Kidney epithelial cell (primary cell): Measurements from ENCODE around the gene RAPGEF1. TPM values are rescaled to one million over a fixed set of nuclear protein-coding genes. Genes with fewer than 3 reads are reported as not detected.

Experiments used
- DNase-seq: peaks from one replicate; pipeline ENCODE4 v3.0.0-alpha.2; 2010; ENCODE audit warnings: low read depth
- H3K27me3 ChIP-seq: 2 replicates; pipeline ENCODE4 v1.6.0; 2011; ENCODE audit warnings: low read length; ENCODE audit not compliant: control insufficient read depth, insufficient read depth
- H3K36me3 ChIP-seq: 2 replicates; pipeline ENCODE4 v1.5.1; 2011; ENCODE audit warnings: low read length; ENCODE audit not compliant: control insufficient read depth, insufficient read depth
- H3K4me3 ChIP-seq: 2 replicates; pipeline ENCODE4 v1.5.1; 2011; ENCODE audit warnings: low read depth, mild to moderate bottlenecking, control low read depth, low read length
- total RNA-seq: library from RNA; depleted of rRNA; stranded (reverse); fragments of >200 nt; gene quantifications from 2 replicates; pipeline ENCODE4 v1.2.3, GENCODE V29; 2015
- TF ChIP-seq, protein P1 (sequence below): IDR thresholded peaks from 2 replicates; pipeline ENCODE4 v1.5.1; 2011; ENCODE audit warnings: mild to moderate bottlenecking, moderate library complexity, low read length, control low read depth, inconsistent platforms; ENCODE audit not compliant: insufficient read depth, poor library complexity, severe bottlenecking

The RAPGEF1 gene
- total RNA-seq, 1 donor from 2014 or later, result 43.5 TPM

DNA sequence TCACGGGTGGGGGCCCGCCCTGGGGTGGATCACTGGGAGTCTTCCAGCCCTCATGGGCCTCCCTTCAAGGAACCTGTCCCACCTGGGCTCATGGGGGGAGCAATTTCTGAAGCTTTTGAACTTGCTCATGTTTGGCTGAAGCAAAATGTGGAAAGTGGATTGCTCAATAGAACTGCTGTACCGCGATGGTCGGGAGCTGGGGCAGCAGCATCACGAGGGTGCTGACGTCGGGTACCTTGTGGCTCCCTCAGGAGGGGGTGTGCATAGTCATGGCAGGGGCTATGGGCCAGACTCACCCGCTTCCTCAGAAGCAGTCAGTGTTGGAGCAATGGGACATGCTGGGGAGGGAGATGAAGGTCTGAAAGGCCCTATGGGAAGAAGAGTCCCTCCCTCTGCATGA lies 136.7 kb downstream of the RAPGEF1 start:
- no peaks in the 10 kb centered on the region for H3K27me3 ChIP-seq
- TF ChIP-seq, protein P1, sequence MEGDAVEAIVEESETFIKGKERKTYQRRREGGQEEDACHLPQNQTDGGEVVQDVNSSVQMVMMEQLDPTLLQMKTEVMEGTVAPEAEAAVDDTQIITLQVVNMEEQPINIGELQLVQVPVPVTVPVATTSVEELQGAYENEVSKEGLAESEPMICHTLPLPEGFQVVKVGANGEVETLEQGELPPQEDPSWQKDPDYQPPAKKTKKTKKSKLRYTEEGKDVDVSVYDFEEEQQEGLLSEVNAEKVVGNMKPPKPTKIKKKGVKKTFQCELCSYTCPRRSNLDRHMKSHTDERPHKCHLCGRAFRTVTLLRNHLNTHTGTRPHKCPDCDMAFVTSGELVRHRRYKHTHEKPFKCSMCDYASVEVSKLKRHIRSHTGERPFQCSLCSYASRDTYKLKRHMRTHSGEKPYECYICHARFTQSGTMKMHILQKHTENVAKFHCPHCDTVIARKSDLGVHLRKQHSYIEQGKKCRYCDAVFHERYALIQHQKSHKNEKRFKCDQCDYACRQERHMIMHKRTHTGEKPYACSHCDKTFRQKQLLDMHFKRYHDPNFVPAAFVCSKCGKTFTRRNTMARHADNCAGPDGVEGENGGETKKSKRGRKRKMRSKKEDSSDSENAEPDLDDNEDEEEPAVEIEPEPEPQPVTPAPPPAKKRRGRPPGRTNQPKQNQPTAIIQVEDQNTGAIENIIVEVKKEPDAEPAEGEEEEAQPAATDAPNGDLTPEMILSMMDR, result no peak
- no peak overlapping the region for H3K4me3 ChIP-seq
- DNase-seq, result no peak
- peaks cover 1% of the 10 kb centered on the region for H3K36me3 ChIP-seq

DNA sequence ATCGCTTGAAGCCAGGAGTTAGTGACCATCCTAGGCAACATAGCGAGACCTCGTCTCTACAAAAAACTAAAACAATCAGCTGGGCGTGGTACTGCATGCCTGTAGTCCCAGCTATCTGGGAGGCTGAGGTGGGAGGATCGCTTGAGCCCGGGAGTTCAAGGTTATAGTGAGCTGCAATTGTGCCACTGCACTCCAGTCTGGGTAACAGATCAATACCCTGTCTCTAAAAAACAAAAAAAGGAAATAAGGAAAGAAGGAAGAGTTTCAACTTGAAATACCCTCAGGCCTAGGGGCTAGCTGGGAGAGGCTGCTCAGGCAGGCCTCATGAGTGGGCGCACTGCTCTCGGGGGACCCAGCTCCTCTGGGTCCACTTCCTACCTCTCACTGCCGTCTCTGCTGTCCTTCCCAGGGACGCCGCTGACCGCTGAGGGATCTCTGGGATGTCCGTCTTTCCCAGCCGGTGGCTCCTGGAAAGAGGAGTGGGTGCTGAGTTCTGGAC lies 138.1 kb downstream of the RAPGEF1 start:
- Histone ChIP-seq H3K27me3 (no peaks in the 10 kb centered on the region), H3K4me3 (no peak overlapping the region), H3K36me3 (peaks cover 1% of the 10 kb centered on the region)
- TF ChIP-seq, protein P1, result no peak
- no peak for DNase-seq

DNA sequence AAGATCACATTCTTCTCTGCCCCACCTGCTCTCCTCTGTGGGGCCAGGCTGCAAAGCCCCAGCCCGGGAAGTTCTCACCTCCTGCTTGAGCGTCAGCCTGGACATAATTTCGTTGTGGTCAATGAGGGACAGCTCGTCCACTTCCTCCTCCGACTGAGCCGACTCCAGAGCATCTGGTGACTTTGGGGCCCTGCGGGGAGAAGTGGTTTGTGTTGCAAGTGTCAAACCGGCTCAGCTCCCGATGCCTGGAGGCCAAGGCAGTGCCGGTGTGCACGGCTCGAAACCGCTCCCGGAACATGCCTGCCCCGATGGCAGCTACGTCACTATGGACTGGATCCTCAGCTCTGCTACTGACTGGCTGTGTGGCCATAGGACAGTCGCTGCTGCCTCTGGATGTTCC lies 141.8 kb downstream of the RAPGEF1 start:
- DNase-seq, result no peak

DNA sequence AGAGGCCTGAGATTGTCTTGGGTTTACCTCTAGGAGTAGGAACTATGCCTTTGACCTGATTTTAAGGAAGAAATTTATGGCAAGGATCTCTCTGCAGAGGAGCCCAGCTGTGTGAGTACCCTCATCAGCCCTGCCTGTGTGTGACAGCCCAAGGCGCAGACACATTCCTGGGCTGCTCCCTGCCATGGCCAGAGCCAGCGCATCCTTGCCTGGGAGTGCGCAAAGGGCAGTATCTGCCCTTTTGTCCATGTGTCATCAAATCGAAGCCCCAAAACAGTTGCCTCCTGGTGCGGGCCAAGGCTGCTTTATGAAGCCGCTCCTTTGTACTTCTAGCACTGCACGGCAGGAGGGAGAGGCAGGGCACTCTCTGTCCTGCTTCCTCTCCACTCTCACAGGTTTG lies 142.6 kb downstream of the RAPGEF1 start:
- TF ChIP-seq, protein P1, result no peak
- Histone ChIP-seq H3K27me3 (no peaks in the 10 kb centered on the region), H3K36me3 (peaks cover 1% of the 10 kb centered on the region), H3K4me3 (no peak overlapping the region)
- no peak for DNase-seq

More for the DNA sequence above, 141.8 kb downstream of the RAPGEF1 start:
- Histone ChIP-seq H3K36me3 (peaks cover 1% of the 10 kb centered on the region), H3K27me3 (no peaks in the 10 kb centered on the region), H3K4me3 (no peak overlapping the region)
- TF ChIP-seq, protein P1, result no peak

DNA sequence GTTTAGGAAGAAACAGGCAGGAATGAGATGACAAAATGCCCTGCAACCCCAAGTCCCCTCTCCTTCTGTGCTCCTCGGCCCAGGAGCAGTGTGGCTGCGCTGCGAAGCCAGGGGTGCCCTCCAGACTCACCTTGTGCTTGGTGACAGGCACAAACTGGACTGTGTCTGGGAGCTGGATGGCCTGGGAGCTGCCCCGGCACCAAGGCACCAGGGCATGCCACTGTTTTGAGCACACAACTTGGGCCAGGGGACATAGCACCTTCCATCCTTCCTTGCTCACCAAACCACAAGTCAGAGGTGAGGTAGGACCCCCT lies 143.5 kb downstream of the RAPGEF1 start:
- H3K27me3 ChIP-seq, result no peaks in the 10 kb centered on the region
- DNase-seq, result no peak
- H3K4me3 ChIP-seq, result no peak overlapping the region
- TF ChIP-seq, protein P1, result no peak
- H3K36me3 ChIP-seq, result peaks cover 1% of the 10 kb centered on the region

DNA sequence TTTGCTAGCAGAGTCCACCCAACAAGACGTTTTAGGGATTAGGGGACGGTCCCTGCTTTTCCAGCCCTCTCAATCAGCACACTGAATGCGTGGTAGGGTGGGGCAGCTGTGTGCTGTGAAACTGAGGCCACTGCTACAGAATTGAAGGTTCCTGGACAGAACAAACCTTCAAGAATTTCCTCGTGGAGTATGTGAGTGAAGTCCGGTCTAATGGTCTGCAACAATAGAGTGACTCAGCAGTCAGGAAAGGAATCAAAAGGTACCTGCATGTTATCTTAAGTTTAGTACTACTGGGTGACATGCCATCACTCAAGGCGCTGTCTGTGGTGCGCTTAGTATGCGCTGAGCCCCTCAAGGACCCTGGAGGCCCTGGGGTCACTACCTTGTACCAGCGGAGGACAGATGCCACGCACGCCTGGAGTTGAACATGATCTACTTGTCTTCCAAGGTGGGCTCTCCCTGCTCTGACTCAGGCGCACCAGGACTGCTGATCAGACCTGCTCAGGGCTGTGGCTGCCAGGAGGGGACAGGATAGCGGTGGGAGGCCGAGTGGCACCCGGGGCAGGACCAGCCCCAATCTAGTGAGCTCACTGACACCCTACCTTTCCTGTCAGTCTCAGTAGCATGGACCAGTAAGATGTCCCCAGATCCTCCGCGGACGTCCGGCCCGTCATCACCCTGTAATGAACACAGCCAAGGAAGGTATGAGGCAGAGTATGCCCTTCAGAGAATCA lies 144.0 kb downstream of the RAPGEF1 start:
- H3K27me3 ChIP-seq, result no peaks in the 10 kb centered on the region
- H3K4me3 ChIP-seq, result no peak overlapping the region
- DNase-seq, result no peak
- TF ChIP-seq, protein P1, result no peak
- peaks cover 1% of the 10 kb centered on the region for H3K36me3 ChIP-seq
